GM12891 (cell line): ENCODE measurements around the gene PPP1R14D.

ENCODE experiments used
- PAX5 ChIP-seq: IDR thresholded peaks from 2 replicates; pipeline ENCODE4 v1.6.1; 2011; ENCODE audit warnings: low read length, moderate library complexity, mild to moderate bottlenecking; ENCODE audit not compliant: insufficient read depth, severe bottlenecking
- POLR2A ChIP-seq: IDR thresholded peaks from 2 replicates; pipeline ENCODE4 v1.6.1; 2011; ENCODE audit warnings: low read depth, low read length, control low read depth

- TF ChIP-seq POLR2A (no peak), PAX5 (no peak)
Measured at GRCh38 chr15:40867199-40867598, 38.7 kb upstream of the PPP1R14D start.
